ELF-1 (cell line): ENCODE data around the gene GIPC1.
"Not testable (repeated sequence)": the region's sequence is repeated elsewhere in the genome, so short reads cannot be mapped to it uniquely, and the experiment has no call there.

Experiments
- DNase-seq: peaks from one replicate; pipeline ENCODE4 v3.0.0-alpha.2; 2016; ENCODE audit warnings: low read depth, low spot score

The GIPC1 gene

DNA sequence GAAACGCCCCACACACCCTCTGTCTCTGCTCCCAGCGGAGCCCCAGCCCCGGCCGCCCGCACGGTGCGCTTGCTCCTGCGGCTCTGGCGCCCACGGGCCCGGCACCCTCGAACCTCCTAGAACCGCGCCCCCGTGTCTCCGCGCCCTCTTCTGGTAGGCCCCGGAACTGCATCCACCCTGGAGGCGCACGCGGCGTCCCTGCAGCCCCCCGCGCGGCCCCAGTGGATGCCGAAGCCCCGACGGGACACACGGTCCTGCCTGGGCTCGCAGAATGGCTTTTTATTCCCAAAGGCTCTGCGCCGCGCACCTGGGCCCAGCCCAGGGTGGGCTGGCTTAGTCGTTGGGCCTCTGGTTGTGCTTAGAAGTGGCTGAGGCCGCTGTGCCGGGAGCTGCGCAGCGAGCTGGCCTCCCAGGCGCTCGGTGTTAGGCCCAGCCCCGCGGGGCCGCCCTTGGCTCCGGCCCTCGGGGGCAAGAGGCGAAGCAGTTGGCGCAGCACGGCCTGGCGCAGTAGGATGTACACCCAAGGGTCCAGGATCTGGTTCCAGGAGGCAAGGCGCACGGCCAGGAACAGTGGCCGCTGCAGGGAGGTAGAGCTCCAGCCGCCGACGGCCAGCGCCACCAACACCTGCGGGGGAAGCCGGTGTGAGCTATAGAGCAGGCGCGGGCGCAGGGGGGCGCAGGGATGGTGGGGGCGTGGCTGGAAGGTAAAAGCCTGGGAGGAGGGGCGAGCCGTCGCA is 23.6 kb downstream of the GIPC1 start:
- DNase-seq = peak; percentile 80

- DNase-seq = no peak
Measured at GRCh38 chr19:14471436-14472187, 24.3 kb downstream of the GIPC1 start.

DNA sequence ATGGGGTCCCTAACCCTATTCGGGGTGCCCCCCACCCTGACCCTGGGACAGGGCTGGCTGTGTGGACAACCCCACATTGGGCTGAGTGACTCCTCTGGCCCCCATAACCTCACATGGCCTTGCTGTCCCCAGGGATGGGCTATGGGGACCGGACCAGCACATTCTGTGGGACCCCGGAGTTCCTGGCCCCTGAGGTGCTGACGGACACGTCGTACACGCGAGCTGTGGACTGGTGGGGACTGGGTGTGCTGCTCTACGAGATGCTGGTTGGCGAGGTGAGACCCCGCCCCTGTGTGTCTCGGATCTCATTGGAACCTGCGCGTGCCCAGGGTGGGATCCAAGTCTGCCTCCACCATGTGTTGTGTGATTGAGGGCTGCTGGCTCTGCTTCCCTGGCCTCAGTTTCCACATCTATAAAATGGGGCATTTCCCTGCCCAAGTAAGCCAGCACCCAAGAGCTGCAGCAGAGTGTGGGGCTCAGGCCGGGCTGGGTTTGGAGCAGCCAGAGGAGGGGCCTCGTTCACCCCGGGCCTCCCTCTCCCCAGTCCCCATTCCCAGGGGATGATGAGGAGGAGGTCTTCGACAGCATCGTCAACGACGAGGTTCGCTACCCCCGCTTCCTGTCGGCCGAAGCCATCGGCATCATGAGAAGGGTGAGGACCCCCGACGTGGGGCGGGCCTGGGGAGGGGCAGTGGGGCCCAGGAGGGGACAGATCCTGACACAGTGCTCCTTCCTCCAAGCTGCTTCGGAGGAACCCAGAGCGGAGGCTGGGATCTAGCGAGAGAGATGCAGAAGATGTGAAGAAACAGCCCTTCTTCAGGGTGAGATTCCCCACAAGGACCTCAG is 25.7 kb downstream of the GIPC1 start:
- no peak for DNase-seq

GRCh38 chr19:14467816-14468215 is 28.1 kb downstream of the GIPC1 start:
- DNase-seq = peak; percentile 25

DNA sequence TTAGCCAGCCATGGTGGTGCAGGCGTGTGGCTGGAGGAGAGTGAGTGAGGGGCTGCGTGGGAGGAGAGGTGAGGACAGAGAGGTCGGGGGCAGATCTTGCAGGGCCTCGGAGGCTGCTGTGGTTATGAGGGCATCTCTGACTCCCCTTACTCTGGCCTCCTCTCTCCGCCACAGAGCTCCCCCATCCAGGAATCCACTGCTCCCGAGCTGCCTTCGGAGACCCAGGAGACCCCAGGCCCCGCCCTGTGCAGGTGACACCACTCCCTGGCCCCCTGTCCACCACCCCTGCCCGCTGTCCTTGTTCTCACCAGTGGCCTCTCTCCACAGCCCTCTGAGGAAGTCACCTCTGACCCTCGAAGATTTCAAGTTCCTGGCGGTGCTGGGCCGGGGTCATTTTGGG is 28.5 kb downstream of the GIPC1 start:
- DNase-seq = no peak

DNA sequence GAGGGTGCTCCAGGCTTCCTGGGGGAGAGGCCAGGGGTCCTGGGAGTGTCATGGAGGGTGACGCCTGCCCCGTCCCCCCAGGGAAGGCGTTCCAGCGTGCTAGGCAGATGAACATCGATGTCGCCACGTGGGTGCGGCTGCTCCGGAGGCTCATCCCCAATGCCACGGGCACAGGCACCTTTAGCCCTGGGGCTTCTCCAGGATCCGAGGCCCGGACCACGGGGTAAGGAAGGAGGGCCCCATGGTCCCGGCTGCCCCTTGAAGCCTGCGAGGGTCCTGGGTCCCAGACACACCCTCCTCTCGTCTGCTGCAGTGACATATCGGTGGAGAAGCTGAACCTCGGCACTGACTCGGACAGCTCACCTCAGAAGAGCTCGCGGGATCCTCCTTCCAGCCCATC is 32.2 kb downstream of the GIPC1 start:
- DNase-seq = no peak

DNA sequence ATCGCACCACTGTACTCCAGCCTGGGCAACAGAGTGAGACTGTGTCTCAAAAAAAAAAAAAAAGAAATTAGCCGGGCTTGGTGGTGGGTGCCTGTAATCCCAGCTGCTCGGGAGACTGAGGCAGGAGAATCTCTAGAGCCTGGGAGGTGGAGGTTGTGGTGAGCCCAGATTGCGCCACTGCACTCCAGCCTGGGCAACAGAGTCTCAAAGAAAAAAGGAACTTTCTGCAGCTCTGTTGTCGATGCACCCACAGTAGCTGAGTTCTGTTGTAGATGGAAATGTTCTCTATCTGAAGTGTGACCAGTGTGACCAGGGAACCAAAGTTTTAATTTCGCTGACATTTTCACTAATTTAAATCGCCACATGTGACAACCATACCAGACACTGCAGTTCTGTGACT is 33.5 kb downstream of the GIPC1 start:
- DNase-seq = not testable (repeated sequence)

DNA sequence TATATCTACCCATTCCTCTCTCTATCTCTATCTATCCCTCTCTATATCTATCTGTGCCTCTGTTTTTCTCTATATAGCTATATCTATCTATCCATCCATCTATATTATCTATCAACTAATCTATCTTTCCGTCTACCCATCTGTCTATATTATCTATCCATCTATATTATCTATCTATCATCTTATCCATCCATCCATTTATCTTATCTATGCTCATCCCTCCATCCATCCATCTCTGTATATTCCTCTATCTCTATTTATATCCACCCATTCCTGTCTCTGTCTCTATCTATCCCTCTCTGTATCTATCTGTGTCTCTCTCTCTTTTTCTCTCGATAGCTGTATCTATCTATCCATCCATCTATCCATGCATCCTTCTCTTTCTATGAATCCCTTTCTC is 35.0 kb downstream of the GIPC1 start:
- no peak for DNase-seq

- DNase-seq = no peak
Measured at GRCh38 chr19:14459703-14460102, 36.2 kb downstream of the GIPC1 start.

GRCh38 chr19:14452303-14452702 is 43.6 kb downstream of the GIPC1 start:
- not testable (repeated sequence) for DNase-seq

DNA sequence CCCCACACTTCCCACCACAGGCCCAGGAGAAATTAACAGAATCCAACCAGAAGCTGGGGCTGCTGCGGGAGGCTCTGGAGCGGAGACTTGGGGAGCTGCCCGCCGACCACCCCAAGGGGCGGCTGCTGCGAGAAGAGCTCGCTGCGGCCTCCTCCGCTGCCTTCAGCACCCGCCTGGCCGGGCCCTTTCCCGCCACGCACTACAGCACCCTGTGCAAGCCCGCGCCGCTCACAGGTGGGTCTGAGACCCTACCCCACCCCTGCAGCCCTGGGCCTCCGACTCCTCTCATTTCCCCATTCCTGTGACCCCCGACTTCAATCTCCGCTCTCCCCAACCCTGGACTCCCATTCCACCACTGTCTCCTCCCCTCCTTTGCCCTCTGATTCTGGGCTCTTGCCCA is 45.1 kb downstream of the GIPC1 start:
- no peak for DNase-seq

- peak; percentile 95 for DNase-seq
Measured at GRCh38 chr19:14450168-14450874, 45.6 kb downstream of the GIPC1 start.

DNA sequence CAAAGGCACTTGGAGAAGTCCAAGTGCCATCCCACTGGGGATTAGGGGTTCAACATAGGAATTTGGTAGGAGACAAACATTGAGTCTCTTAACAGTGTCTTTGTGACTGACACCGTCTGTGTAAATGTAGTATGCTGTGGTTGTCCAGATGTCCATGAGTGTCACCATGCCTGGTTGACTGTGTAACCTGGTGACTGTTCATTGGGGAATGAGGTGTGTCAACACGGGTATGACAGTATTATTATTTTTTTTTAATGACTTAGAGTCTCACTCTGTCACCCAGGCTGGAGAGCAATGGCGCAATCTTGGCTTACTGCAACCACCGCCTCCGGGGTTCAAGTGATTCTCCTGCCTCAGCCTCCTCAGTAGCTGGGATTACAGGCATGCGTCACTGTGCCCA is 46.6 kb downstream of the GIPC1 start:
- no peak for DNase-seq

- no peak for DNase-seq
Measured at GRCh38 chr19:14446336-14447036, 49.4 kb downstream of the GIPC1 start.

DNA sequence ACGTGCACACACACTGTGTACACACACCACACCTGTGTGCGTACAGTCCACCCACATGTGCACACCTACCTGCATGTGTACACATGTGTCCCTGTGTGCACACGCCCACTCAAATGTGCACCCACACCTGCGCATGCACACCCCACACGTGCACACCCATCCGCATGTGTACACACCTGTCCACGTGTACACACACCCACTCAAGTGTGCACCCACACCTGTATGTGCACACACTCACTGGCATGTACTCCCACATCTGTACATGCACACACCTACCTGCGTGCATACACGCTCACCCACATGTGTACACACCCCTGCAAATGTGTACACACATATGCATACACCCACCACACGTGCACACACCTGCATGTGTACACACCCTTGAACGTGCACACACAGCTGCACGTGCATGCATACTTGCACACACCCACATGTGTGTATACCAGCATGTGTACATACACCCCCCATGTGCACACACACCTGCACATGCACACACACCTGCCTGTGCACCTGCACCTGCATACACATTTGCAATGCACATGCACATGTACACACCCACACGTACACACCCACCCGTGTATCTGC is 52.2 kb downstream of the GIPC1 start:
- no peak for DNase-seq

DNA sequence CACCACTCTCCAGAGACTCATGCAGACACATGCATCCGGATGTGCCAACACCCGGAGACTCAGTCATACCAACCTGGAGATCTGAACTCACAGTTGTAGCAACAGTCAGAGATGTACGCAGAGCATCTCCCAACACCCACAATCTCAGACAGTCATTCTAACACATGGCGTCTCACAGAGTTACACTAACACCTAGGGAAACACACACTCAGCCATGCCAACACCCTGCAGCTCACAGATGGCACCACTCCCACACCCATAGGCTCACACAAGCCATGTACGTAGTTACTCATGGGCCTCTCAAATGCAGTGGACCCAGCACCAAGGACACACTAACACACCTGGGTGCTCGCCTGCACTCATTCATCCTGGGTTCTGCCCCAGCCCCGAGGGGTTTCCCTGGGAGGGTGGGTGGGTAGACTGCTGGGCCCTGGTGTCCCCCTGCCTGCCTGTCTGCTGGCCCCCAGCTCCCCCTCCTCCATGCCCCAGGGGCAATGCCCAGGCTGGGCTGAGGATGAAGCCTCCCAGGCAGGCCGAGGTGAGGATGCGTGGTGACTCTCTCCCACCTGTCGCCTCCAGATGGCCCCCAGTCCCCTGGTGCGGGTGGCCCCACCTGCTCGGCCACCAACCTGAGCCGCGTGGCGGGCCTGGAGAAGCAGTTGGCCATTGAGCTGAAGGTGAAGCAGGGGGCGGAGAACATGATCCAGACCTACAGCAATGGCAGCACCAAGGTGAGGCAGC is 52.9 kb downstream of the GIPC1 start:
- DNase-seq = no peak

DNA sequence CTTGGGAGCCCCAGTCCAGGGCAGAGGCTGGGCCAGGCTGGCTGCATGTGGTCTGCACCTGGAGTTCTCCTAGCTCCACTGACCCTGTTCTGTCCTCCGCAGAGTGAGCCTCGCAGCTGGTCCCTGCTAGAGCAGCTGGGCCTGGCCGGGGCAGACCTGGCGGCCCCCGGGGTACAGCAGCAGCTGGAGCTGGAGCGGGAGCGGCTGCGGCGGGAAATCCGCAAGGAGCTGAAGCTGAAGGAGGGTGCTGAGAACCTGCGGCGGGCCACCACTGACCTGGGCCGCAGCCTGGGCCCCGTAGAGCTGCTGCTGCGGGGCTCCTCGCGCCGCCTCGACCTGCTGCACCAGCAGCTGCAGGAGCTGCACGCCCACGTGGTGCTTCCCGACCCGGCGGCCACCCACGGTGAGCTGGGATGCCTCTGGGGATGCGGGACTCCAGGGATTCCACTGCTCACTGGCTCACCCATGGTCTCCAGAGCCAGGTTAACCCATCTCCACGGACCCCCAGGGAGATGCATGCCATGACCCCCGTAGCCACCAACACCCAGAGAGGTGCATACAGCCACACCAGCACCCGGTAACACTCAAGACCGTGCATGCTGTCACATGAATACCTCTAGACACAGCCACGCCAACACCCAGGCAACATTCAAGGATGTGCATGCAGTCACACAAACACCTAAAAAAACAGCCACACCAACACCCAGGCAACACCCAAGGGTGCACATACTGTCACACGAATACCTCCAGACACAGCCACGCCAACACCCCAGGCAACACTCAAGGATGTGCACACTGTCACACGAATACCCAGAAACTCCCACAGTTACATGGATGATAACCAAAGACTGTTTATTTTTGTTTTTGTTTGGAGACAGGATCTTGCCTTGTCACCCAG is 54.6 kb downstream of the GIPC1 start:
- peak; percentile 50 for DNase-seq

DNA sequence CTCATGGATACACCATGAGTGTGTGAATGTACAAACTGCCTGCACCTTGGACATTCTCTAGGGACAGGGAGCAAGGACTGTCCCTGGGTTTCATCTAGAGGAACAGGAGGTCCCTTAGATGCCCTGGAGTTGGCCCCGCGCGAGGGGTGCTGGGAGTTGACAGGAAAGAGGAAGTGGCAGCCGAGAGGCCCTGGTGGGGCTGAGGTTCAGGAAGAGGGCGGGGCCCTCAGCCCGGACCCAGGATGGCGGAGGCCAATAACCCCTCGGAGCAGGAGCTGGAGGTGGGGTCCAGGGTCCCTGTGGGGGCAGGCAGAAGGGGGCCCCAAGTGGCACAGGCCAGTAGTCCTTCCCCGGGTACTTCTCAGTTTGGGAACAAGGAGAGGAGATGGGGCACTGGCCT is 55.9 kb downstream of the GIPC1 start:
- DNase-seq = no peak

- DNase-seq = no peak
Measured at GRCh38 chr19:14439014-14439413, 56.9 kb downstream of the GIPC1 start.
